ENCODE measurements around the gene CAND1.

Gene CAND1

DNA sequence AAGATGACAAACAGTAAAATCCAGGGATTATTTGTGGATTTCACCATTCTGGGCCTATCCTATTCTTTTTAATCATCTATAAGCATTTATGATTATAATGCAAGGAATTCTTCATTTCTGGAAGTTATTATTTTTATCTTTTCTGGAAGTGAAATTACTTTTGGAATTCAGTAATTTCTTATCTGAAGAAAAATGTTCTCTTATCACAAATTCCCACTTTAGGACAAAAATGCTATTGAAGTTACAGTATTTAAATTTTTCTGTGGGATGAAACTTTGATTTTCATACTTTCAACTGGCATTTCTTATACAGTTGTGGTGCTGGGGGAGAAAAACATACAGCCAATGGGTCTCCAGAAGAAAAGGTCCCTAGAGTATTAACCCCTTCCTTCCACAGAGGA is 96.0 kb downstream of the CAND1 start:
- no peak for DNase-seq (ENCODE audit: extremely low spot score)
- POLR2A ChIA-PET = no interaction called here
- CTCF ChIA-PET = no interaction called here
- no peak for TF ChIP-seq NFRKB (IDR thresholded peaks at IDR 0.05)
- TF ChIP-seq ELF4 (IDR thresholded peaks at IDR 0.05) = no peak
- no peak for TF ChIP-seq ARNT (IDR thresholded peaks at IDR 0.05)
- TF ChIP-seq L3MBTL2 (conservative IDR thresholded peaks at IDR 0.05) = no peak
- no peak for TF ChIP-seq FOXA1 (IDR thresholded peaks at IDR 0.05)
- TF ChIP-seq, protein P1, sequence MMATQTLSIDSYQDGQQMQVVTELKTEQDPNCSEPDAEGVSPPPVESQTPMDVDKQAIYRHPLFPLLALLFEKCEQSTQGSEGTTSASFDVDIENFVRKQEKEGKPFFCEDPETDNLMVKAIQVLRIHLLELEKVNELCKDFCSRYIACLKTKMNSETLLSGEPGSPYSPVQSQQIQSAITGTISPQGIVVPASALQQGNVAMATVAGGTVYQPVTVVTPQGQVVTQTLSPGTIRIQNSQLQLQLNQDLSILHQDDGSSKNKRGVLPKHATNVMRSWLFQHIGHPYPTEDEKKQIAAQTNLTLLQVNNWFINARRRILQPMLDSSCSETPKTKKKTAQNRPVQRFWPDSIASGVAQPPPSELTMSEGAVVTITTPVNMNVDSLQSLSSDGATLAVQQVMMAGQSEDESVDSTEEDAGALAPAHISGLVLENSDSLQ (IDR thresholded peaks at IDR 0.05) = no peak
- no peak for TF ChIP-seq TARDBP (IDR thresholded peaks at IDR 0.05)
- TF ChIP-seq FOXM1 (IDR thresholded peaks at IDR 0.05; ENCODE audit: borderline replicate concordance) = no peak
- TF ChIP-seq SUZ12 (IDR thresholded peaks at IDR 0.05) = no peak
- no peak for TF ChIP-seq FOXK2 (IDR thresholded peaks at IDR 0.05)
- TF ChIP-seq CTBP1 (IDR thresholded peaks at IDR 0.05; ENCODE audit: borderline replicate concordance) = no peak

DNA sequence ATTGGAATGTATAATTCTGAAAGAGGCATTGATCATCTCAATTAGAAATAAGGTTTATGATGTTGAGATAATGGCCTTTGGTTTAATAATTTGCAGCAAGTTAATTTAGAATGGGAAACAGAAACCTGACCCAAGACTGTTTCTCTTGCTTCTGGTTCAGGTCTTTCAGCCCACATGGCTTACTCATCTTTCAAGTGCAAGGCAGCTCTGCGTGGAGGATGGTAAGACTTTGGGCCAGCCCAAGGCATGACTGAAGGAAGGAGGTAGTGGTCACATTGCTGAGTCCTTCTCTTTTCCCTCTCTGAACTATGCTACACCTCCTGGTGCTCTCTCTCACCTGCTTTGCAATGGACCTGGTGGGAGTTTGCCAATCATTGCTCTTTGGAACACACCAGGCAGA is 98.7 kb downstream of the CAND1 start:
- ChIA-PET POLR2A (no interaction called here), CTCF (no interaction called here)
- TF ChIP-seq L3MBTL2 (conservative IDR thresholded peaks at IDR 0.05) = no peak
- TF ChIP-seq FOXM1 (IDR thresholded peaks at IDR 0.05; ENCODE audit: borderline replicate concordance) = no peak
- no peak for TF ChIP-seq ELF4 (IDR thresholded peaks at IDR 0.05)
- no peak for TF ChIP-seq HDGF (IDR thresholded peaks at IDR 0.05; ENCODE audit: borderline replicate concordance)
- DNase-seq (ENCODE audit: extremely low spot score) = no peak
